T-cell (primary cell): ENCODE data around the gene FBF1. TPM values are rescaled to one million over a fixed set of nuclear protein-coding genes. Genes with fewer than 3 reads are reported as not detected.

Experiments used
- ATAC-seq, 4 experiments: fragments of 200-7000 bp in 3 of 4; fragments of 150-1000 bp in 1 of 4; cut with Tn5 transposase; replicated peaks in 1 of 4; 1 replicate in 3 of 4; 2 replicates in 1 of 4; pipeline ENCODE4 v1.10.0; 2021; ENCODE audit warnings: moderate library complexity in 3 of 4, mild to moderate bottlenecking in 2 of 4, moderate number of reproducible peaks in 1 of 4
- CTCF ChIA-PET, 2 donors: fragments of 300-600 bp; sonication (Branson Sonifier 250); formaldehyde crosslinking; loops; one replicate each; lab custom pipeline; 2022; ENCODE audit warnings: antibody characterized with exemption in 2 of 2; lab: Charles Lee
- POLR2A ChIA-PET, 2 donors: fragments of 300-600 bp; sonication (Branson Sonifier 250); formaldehyde crosslinking; loops; one replicate each; lab custom pipeline; 2022; ENCODE audit warnings: antibody characterized with exemption in 2 of 2; lab: Charles Lee
- DNase-seq, 35 experiments: peaks; one replicate each; pipeline versions ENCODE4 v3.0.0 to v3.0.0-alpha.2; 2013 to 2023
- H3K27ac ChIP-seq: one replicate; pipeline ENCODE4 v1.5.1; 2013; ENCODE audit warnings: low read length
- H3K27me3 ChIP-seq, 2 experiments: replicated peaks in 1 of 2; 1 replicate in 1 of 2; 2 replicates in 1 of 2; pipeline versions ENCODE4 v1.6.1 to v1.7.0; 2013; ENCODE audit warnings: low read length in 1 of 2, mixed read lengths in 1 of 2; ENCODE audit not compliant: control insufficient read depth in 2 of 2, insufficient read depth in 2 of 2; ENCODE audit errors: extremely low read depth in 1 of 2
- H3K36me3 ChIP-seq, 2 donors: 1 replicate in 1 of 2; 2 replicates in 1 of 2; pipeline versions ENCODE4 v1.6.1 to v1.7.0; 2013; ENCODE audit warnings: low read length in 1 of 2; ENCODE audit not compliant: control insufficient read depth in 2 of 2, insufficient read depth in 1 of 2; ENCODE audit errors: extremely low read depth in 1 of 2
- H3K4me1 ChIP-seq, 2 experiments: 1 replicate in 1 of 2; 2 replicates in 1 of 2; pipeline versions ENCODE4 v1.6.1 to v1.7.0; 2013; ENCODE audit warnings: low read length in 2 of 2, mixed read lengths in 1 of 2; ENCODE audit not compliant: insufficient read depth in 2 of 2, control insufficient read depth in 1 of 2; ENCODE audit errors: extremely low read depth in 1 of 2
- H3K4me3 ChIP-seq, 2 donors: 1 replicate in 1 of 2; 2 replicates in 1 of 2; pipeline versions ENCODE4 v1.5.1 to v1.7.0; 2013; ENCODE audit warnings: mild to moderate bottlenecking in 2 of 2, low read length in 1 of 2, moderate library complexity in 1 of 2; ENCODE audit not compliant: control insufficient read depth in 1 of 2; ENCODE audit errors: extremely low read depth in 1 of 2
- H3K9me3 ChIP-seq: 2 replicates; pipeline ENCODE4 v1.7.0; 2013
- H3K27ac Mint-ChIP-seq, 2 donors: one replicate each; pipeline ENCODE4 v1.8.0; 2020 to 2021; ENCODE audit warnings: mild to moderate bottlenecking in 2 of 2, mixed read lengths in 2 of 2
- H3K27me3 Mint-ChIP-seq, 2 donors: one replicate each; pipeline ENCODE4 v1.8.0; 2021 to 2022; ENCODE audit warnings: mixed read lengths in 2 of 2
- H3K36me3 Mint-ChIP-seq: one replicate; pipeline ENCODE4 v1.8.0; 2021; ENCODE audit warnings: mixed read lengths
- H3K4me1 Mint-ChIP-seq, 3 donors: one replicate each; pipeline ENCODE4 v1.8.0; 2020 to 2022; ENCODE audit warnings: mixed read lengths in 3 of 3, mild to moderate bottlenecking in 1 of 3
- H3K4me3 Mint-ChIP-seq, 3 donors: one replicate each; pipeline ENCODE4 v1.8.0; 2020 to 2022; ENCODE audit warnings: mild to moderate bottlenecking in 3 of 3, mixed read lengths in 3 of 3, moderate library complexity in 3 of 3
- H3K9me3 Mint-ChIP-seq, 3 donors: one replicate each; pipeline ENCODE4 v1.8.0; 2020 to 2022; ENCODE audit warnings: mixed read lengths in 3 of 3
- WGBS: methylation state at CpG from one replicate; pipeline ENCODE4 v1.1.5; 2013; ENCODE audit warnings: missing lambda C conversion rate; ENCODE audit not compliant: insufficient coverage; 5-methylcytosine and 5-hydroxymethylcytosine counted together
- total RNA-seq, 35 experiments: library from RNA in 6 of 35; stranded (reverse) in 6 of 35; fragments of 120-200 nt in 1 of 35; gene quantifications; one replicate each; pipeline versions ENCODE4 v1.2.1 to v1.2.4 and lab custom pipeline; 2013 to 2026

The FBF1 gene
- total RNA-seq, 5 donors from 2014 or later (not counting 1 experiment from before 2014, with no cell fraction given) = 25.7 to 45.3 (median 41.5) TPM

DNA sequence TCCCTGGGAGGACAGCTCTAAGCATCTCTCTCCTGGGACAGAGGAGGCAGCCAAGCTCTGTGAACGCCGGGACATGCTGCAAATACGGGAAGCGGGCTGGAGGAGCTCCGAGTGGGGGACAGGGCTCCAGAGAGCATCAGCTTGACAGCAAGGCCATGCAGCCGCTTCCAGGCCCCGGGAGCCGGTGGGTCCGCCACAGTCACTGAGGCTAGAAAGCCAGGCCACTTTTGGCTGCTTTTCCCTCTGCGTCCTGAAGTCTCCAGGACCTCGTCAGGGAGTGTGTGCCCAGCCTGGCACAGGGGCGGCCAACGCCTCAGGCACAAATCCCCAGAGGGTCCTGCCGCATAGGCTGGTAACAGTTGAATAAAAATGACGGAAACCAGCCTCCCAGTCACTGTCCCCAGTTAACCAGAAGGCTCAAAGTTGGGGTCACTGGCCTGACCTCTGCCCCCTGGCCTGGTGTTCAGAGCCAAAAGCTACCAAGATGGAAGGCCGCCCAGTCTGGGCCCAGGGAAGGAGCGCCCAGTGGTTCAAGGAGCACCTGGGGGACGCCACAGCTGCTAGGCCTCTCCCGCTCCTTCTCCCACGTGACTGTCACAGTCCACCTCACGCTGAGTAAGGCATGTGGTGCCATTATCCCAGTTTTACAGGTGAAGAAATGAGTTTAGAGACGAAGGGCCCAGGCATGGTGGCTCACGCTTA, 40.9 kb downstream of the FBF1 start:
- Histone ChIP-seq H3K9me3 (no peaks in the 10 kb centered on the region), H3K36me3 (peaks cover 12 to 52% of the 10 kb centered on the region in 2 donors), H3K4me3 (no peak overlapping the region), H3K4me1 (peaks cover 4 to 32% of the 10 kb centered on the region in 2 experiments), H3K27me3 (no peaks in the 10 kb centered on the region), H3K27ac (no peak overlapping the region)
- ChIA-PET CTCF (no interaction called here), POLR2A (interaction anchor here in 1 of 2 donors (0.6 kb wide), 1 partner anchor 104 kb away, joined by 6 read pairs; no protein-coding TSS in a partner anchor)
- ATAC-seq (no peak), DNase-seq (no peak)
- Mint-ChIP-seq H3K27me3 (no peaks in the 10 kb centered on the region), H3K36me3 (peaks cover 8% of the 10 kb centered on the region), H3K9me3 (no peaks in the 10 kb centered on the region), H3K27ac (no peak overlapping the region), H3K4me1 (peaks cover 17 to 26% (median 23%) of the 10 kb centered on the region in 3 donors), H3K4me3 (no peak overlapping the region)
- 98% methylated on average over 22 of the region's 23 CpGs for WGBS

DNA sequence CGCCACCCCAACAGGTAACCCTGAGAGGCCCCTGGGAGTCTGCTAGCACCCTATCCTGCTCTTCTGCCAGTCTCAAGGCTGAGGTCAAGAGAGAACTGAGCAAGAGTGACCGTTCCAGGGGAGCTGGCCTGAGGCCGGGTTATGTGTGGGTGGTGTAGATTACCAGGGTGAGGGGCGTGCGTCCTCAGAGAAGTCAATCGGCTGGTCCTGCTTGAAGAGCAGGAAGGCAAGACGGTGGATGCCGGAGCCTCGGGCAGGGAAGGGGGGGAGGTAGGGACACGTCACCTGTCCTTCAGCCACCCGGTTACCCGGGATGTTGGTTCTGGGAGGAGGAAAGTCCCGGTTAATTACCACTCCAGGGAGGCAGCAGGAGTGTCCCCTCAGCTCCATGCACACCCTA, 41.5 kb downstream of the FBF1 start:
- no peaks in the 10 kb centered on the region for H3K9me3 Mint-ChIP-seq
- Histone ChIP-seq H3K36me3 (peaks cover 12 to 52% of the 10 kb centered on the region in 2 donors), H3K27me3 (no peaks in the 10 kb centered on the region), H3K4me1 (peaks cover 4 to 36% of the 10 kb centered on the region in 2 experiments), H3K4me3 (no peak overlapping the region), H3K27ac (no peak overlapping the region), H3K9me3 (no peaks in the 10 kb centered on the region)
- DNase-seq (no peak), ATAC-seq (no peak)
- peaks cover 8% of the 10 kb centered on the region for H3K36me3 Mint-ChIP-seq
- peaks cover 20 to 26% (median 24%) of the 10 kb centered on the region in 3 donors for H3K4me1 Mint-ChIP-seq
- 98% methylated on average over 12 of the region's 13 CpGs for WGBS
- POLR2A ChIA-PET = no interaction called here
- no peak overlapping the region for H3K27ac Mint-ChIP-seq
- H3K27me3 Mint-ChIP-seq = no peaks in the 10 kb centered on the region
- H3K4me3 Mint-ChIP-seq = no peak overlapping the region
- CTCF ChIA-PET = no interaction called here

DNA sequence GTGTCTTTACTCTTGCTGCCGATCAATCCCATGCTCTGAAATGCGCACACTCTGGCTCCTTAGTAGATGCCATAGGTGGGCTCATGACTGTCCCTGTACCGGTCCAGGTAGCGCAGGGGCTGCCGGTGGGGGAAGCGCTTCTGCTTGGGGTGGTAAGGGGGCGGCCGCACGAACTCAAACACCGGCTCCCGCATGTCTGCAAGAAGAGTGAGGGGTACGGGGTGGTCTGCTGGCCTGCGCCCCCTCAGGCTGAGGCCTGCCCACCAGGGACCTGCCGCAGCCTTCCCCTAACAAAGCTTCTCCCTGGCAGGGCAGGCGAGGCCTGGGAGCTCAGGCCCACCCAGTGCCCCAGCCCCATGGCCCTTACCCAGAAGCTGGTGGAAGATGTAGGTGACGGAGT, 42.1 kb downstream of the FBF1 start:
- H3K4me3 ChIP-seq = no peak overlapping the region
- no peak for DNase-seq
- no peaks in the 10 kb centered on the region for H3K27me3 ChIP-seq
- Mint-ChIP-seq H3K27ac (no peak overlapping the region), H3K36me3 (peaks cover 8% of the 10 kb centered on the region), H3K4me3 (no peak overlapping the region), H3K4me1 (peaks cover 21 to 28% (median 26%) of the 10 kb centered on the region in 3 donors), H3K27me3 (no peaks in the 10 kb centered on the region), H3K9me3 (no peaks in the 10 kb centered on the region)
- WGBS = 98% methylated on average over 7 of the region's 16 CpGs
- CTCF ChIA-PET = interaction anchor here in 1 of 2 donors (0.6 kb wide), 1 partner anchor 447 kb away, joined by 7 read pairs; no protein-coding TSS in a partner anchor
- H3K4me1 ChIP-seq = peaks cover 4 to 36% of the 10 kb centered on the region in 2 experiments
- POLR2A ChIA-PET = interaction anchor here in 1 of 2 donors (0.6 kb wide), 1 partner anchor 149 kb away, joined by 5 read pairs; no protein-coding TSS in a partner anchor
- no peak for ATAC-seq
- peaks cover 12 to 52% of the 10 kb centered on the region in 2 donors for H3K36me3 ChIP-seq
- no peaks in the 10 kb centered on the region for H3K9me3 ChIP-seq
- H3K27ac ChIP-seq = no peak overlapping the region

DNA sequence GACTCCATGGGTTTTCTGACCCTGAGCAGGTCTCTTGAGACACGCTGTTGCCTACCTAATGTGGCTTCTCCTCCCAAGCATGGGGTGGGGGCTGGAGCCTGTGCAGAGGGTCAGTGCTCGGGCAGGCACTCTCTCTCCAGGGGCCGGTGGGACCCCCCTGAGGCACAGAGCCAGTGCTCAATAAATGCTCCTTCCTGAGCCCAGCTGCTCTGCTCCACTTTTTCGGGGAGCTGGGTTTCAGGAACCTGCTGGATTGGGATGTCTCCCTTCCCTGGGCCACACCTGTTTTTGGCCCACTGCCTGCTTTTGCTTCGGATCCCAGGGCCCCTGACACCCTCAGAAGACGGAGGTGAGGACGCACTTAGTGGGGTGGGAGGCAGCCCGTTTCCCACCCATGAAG, 42.8 kb downstream of the FBF1 start:
- ChIA-PET CTCF (interaction anchor here in 1 of 2 donors (0.6 kb wide), 1 partner anchor 446 kb away, joined by 7 read pairs; no protein-coding TSS in a partner anchor), POLR2A (interaction anchor here in 1 of 2 donors (0.6 kb wide), 1 partner anchor 149 kb away, joined by 5 read pairs; no protein-coding TSS in a partner anchor)
- Mint-ChIP-seq H3K27ac (peak overlapping the region; percentile 80 to 82), H3K27me3 (no peaks in the 10 kb centered on the region), H3K4me1 (peaks cover 24 to 29% (median 26%) of the 10 kb centered on the region in 3 donors), H3K9me3 (no peaks in the 10 kb centered on the region), H3K36me3 (peaks cover 8% of the 10 kb centered on the region), H3K4me3 (peak overlapping the region in 2 of 3 donors; percentile 76 to 82)
- ATAC-seq (no peak), DNase-seq (no peak)
- Histone ChIP-seq H3K36me3 (peaks cover 12 to 50% of the 10 kb centered on the region in 2 donors), H3K27ac (no peak overlapping the region), H3K27me3 (no peaks in the 10 kb centered on the region), H3K4me3 (no peak overlapping the region), H3K4me1 (peaks cover 4 to 34% of the 10 kb centered on the region in 2 experiments), H3K9me3 (no peaks in the 10 kb centered on the region)
- WGBS = 89% methylated on average over 8 of the region's 8 CpGs

DNA sequence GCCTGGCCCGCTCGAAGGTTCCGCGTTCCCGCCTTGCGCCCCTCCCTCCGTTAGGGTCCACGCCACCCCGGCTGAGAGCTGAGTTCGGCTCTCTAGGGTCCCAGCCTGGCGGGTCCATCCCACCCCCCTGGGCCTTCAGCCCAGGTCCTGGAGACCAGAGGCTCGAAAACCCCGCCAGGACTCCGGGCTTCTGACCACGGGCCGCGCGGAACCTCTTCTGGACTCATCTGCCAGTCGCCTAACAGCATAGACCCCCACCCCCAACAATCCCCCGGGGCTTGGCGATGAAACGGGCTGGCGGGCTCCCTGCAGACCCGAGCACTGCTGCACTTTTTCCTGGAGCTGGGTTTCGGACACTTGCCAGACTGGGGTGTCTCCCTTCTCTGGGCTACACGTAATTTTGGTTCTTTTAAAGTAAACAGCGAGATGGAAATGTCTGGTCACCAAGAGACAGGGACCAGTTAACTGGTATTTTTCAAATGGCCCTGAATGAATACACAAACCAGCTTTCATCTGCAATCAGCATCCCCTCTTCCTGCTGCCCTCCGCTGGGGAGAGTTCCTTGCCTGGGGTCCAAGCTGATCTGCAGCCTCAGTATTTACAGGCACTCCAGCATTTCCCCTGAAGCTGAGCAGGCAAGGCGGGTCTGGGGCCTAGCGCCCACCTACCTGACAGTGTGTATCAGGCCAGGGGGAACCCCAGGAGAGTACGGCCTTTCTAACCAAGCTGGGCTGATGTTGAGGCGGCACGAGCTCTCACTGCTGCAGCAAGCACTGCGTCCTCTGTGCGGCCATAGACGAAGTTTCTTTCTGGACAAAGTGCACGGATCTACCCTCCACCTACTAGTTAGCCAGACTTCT, 43.5 kb downstream of the FBF1 start:
- no peaks in the 10 kb centered on the region for H3K27me3 ChIP-seq
- DNase-seq = no peak
- peak overlapping the region; percentile 60 for H3K27ac ChIP-seq
- Mint-ChIP-seq H3K27ac (peak overlapping the region; percentile 80 to 82), H3K4me3 (peak overlapping the region; percentile 67 to 82 (median 76)), H3K4me1 (peaks cover 24 to 29% (median 26%) of the 10 kb centered on the region in 3 donors), H3K9me3 (no peaks in the 10 kb centered on the region), H3K36me3 (peaks cover 8% of the 10 kb centered on the region), H3K27me3 (no peaks in the 10 kb centered on the region)
- ChIA-PET POLR2A (no interaction called here), CTCF (interaction anchor here in 1 of 2 donors (0.8 to 1.8 kb wide), 2 partner anchors 33 to 42 kb away, joined by 6 to 10 read pairs; partner anchors contain the start of gene WBP2)
- H3K4me1 ChIP-seq = peaks cover 4 to 34% of the 10 kb centered on the region in 2 experiments
- no peak for ATAC-seq
- H3K4me3 ChIP-seq = peak overlapping the region in 1 of 2 donors; percentile 63
- H3K9me3 ChIP-seq = no peaks in the 10 kb centered on the region
- WGBS = 85% methylated on average over 23 of the region's 37 CpGs
- H3K36me3 ChIP-seq = peaks cover 12 to 48% of the 10 kb centered on the region in 2 donors
